Endothelial cell of umbilical vein (primary cell): ENCODE measurements around the gene LMNTD1. TPM values are rescaled to one million over a fixed set of nuclear protein-coding genes. Genes with fewer than 3 reads are reported as not detected.
A peak's percentile ranks its signal among the peaks of the same experiment; 100 is the strongest.

Source experiments
- BruUV-seq: library from RNA; stranded (reverse); fragments of 400-500 nt; replicated peaks from 2 replicates; lab custom pipeline; 2021; lab: Mats Ljungman, UMichigan
- CTCF ChIA-PET: fragments of 300-600, 350-600 bp; sonication (Branson Sonifier 250); formaldehyde crosslinking; loops from one replicate; lab custom pipeline; 2021; ENCODE audit warnings: antibody characterized with exemption, inconsistent platforms; lab: Charles Lee
- POLR2A ChIA-PET: fragments of 300-600, 350-600 bp; sonication (Branson Sonifier 250); formaldehyde crosslinking; loops from one replicate; lab custom pipeline; 2021; ENCODE audit warnings: antibody characterized with exemption, inconsistent platforms; lab: Charles Lee
- DNase-seq: peaks from one replicate; pipeline ENCODE4 v3.0.0-alpha.2; 2011; ENCODE audit warnings: low read depth, low spot score
- FAIRE-seq: peaks from 2 replicates; lab custom pipeline; 2011; peaks lifted over from hg19 to GRCh38; lab: Jason Lieb, UNC
- H2AFZ ChIP-seq: 2 replicates; pipeline ENCODE4 v1.6.0; 2012; ENCODE audit warnings: low read depth, low read length, control low read depth, inconsistent platforms
- H3K27ac ChIP-seq: 2 replicates; pipeline ENCODE4 v1.5.1; 2011; ENCODE audit warnings: low read depth, mild to moderate bottlenecking, control low read depth, low read length, moderate library complexity; ENCODE audit not compliant: insufficient read depth
- H3K27me3 ChIP-seq, 2 experiments: 2 replicates each; pipeline versions ENCODE4 v1.6.0 to v1.6.1; 2011; ENCODE audit warnings: low read length in 2 of 2, mixed read lengths in 1 of 2; ENCODE audit not compliant: control insufficient read depth in 2 of 2, insufficient read depth in 2 of 2
- H3K36me3 ChIP-seq, 2 experiments: 2 replicates in 1 of 2; 3 replicates in 1 of 2; pipeline ENCODE4 v1.5.1; 2011; ENCODE audit warnings: low read length in 2 of 2, mild to moderate bottlenecking in 1 of 2, moderate library complexity in 1 of 2; ENCODE audit not compliant: control insufficient read depth in 2 of 2, insufficient read depth in 2 of 2; ENCODE audit errors: extremely low read depth in 1 of 2
- H3K4me1 ChIP-seq: 3 replicates; pipeline ENCODE4 v1.5.1; 2011; ENCODE audit warnings: mild to moderate bottlenecking, low read length; ENCODE audit not compliant: control insufficient read depth, insufficient read depth; ENCODE audit errors: extremely low read depth
- H3K4me2 ChIP-seq: 2 replicates; pipeline ENCODE4 v1.6.1; 2011; ENCODE audit warnings: low read length, control low read depth, mixed read lengths; ENCODE audit not compliant: insufficient read depth
- H3K4me3 ChIP-seq, 3 experiments: fragments of 200-600 bp in 1 of 3; sonication (generic), shearing (Covaris generic) in 1 of 3; replicated peaks in 1 of 3; 2 replicates each; pipeline ENCODE4 v1.5.1; 2011 to 2016; ENCODE audit warnings: control low read depth in 3 of 3, low read length in 3 of 3, mild to moderate bottlenecking in 2 of 3, inconsistent platforms in 1 of 3, low read depth in 1 of 3, moderate library complexity in 1 of 3; ENCODE audit not compliant: insufficient read depth in 1 of 3
- H3K79me2 ChIP-seq: 2 replicates; pipeline ENCODE4 v1.6.0; 2012; ENCODE audit warnings: low read length, inconsistent platforms; ENCODE audit not compliant: control insufficient read depth, insufficient read depth
- H3K9ac ChIP-seq: replicated peaks from 2 replicates; pipeline ENCODE3; 2011; ENCODE audit warnings: low read length, control low read depth; ENCODE audit not compliant: insufficient read depth; ENCODE audit errors: extremely low read depth
- H3K9me1 ChIP-seq: replicated peaks from 3 replicates; pipeline ENCODE4 v1.6.0; 2011; ENCODE audit warnings: mild to moderate bottlenecking, low read length; ENCODE audit not compliant: control insufficient read depth, insufficient read depth; ENCODE audit errors: extremely low read depth
- H3K9me3 ChIP-seq: replicated peaks from 2 replicates; pipeline ENCODE4 v1.5.1; 2012; ENCODE audit warnings: low read length, inconsistent platforms; ENCODE audit not compliant: control insufficient read depth, insufficient read depth
- H4K20me1 ChIP-seq: replicated peaks from 2 replicates; pipeline ENCODE3; 2011; ENCODE audit warnings: mild to moderate bottlenecking, low read length; ENCODE audit not compliant: control insufficient read depth, insufficient read depth; ENCODE audit errors: extremely low read depth
- CTCF ChIP-seq, 2 donors: IDR thresholded peaks; 1 replicate in 1 of 2; 2 replicates in 1 of 2; pipeline ENCODE4 v1.5.1; 2011; ENCODE audit warnings: low read length in 2 of 2, mild to moderate bottlenecking in 2 of 2, moderate library complexity in 2 of 2, control low read depth in 1 of 2, inconsistent platforms in 1 of 2, low read depth in 1 of 2; ENCODE audit not compliant: insufficient read depth in 1 of 2; ENCODE audit errors: extremely low read depth in 1 of 2
- EZH2 ChIP-seq: IDR thresholded peaks from 2 replicates; pipeline ENCODE4 v1.6.1; 2012; ENCODE audit warnings: borderline replicate concordance, low read depth, mild to moderate bottlenecking, moderate library complexity, low read length, inconsistent platforms; ENCODE audit not compliant: severe bottlenecking
- FOS ChIP-seq: IDR thresholded peaks from 2 replicates; pipeline ENCODE4 v1.6.1; 2011; ENCODE audit warnings: mild to moderate bottlenecking, low read length, moderate library complexity, borderline replicate concordance; ENCODE audit not compliant: insufficient read depth
- GATA2 ChIP-seq: IDR thresholded peaks from 2 replicates; pipeline ENCODE4 v1.7.0; 2011; ENCODE audit warnings: low read depth, mild to moderate bottlenecking, moderate library complexity, mixed read lengths, low read length; ENCODE audit not compliant: insufficient read length, insufficient read depth
- MAX ChIP-seq: IDR thresholded peaks from 2 replicates; pipeline ENCODE4 v1.6.1; 2011; ENCODE audit not compliant: insufficient read depth, insufficient read length
- MYC ChIP-seq: IDR thresholded peaks from one replicate; pipeline ENCODE4 v1.6.1; 2011; ENCODE audit warnings: mild to moderate bottlenecking, low read depth, low read length
- POLR2A ChIP-seq: IDR thresholded peaks from 2 replicates; pipeline ENCODE4 v1.6.1; 2012; ENCODE audit warnings: low read depth, mild to moderate bottlenecking, control low read depth, low read length
- POLR2AphosphoS5 ChIP-seq: IDR thresholded peaks from 2 replicates; pipeline ENCODE4 v1.6.1; 2012; ENCODE audit warnings: low read depth, mild to moderate bottlenecking, control low read depth, low read length, moderate library complexity; ENCODE audit not compliant: insufficient read depth
- dilution Hi-C: fragments of 300-500 bp; cut with MboI; formaldehyde crosslinking; loops from one replicate; pipeline ENCODE4 v1.15.0; 2019; ENCODE audit warnings: low sequenced_read_pairs; ENCODE audit not compliant: extremely low pct_ligation_motif_present
- intact Hi-C: fragments of 100-400 bp; cut with micrococcal nuclease; formaldehyde crosslinking; loops from one replicate; pipeline ENCODE4 v1.10.0; 2022
- polyA plus RNA-seq, 4 experiments: library from polyadenylated mRNA; depleted of rRNA in 3 of 4; stranded (reverse) in 3 of 4; unstranded in 1 of 4; fragments of >200 nt; gene quantifications; 2 replicates each; pipeline versions ENCODE4 v1.2.1 to v1.2.3, GENCODE V29; 2011 to 2012; ENCODE audit warnings: missing spikeins in 1 of 4
- total RNA-seq: library from RNA; stranded (reverse); gene quantifications from 2 replicates; pipeline ENCODE4 v1.2.3, GENCODE V29; 2021

Gene LMNTD1
- total and polyA plus RNA-seq, 2 donors (not counting 3 experiments of a cell fraction or from before 2014, with no cell fraction given) = not detected

- Histone ChIP-seq H3K4me2 (peak overlapping the region; percentile 0), H3K27me3 (no peaks in the 10 kb centered on the region), H2AFZ (peak overlapping the region; percentile 80), H3K4me3 (no peak overlapping the region), H3K27ac (no peak overlapping the region), H3K9me1 (no peaks in the 10 kb centered on the region), H3K36me3 (no peaks in the 10 kb centered on the region), H4K20me1 (no peaks in the 10 kb centered on the region), H3K4me1 (no peaks in the 10 kb centered on the region), H3K79me2 (no peaks in the 10 kb centered on the region), H3K9ac (no peak overlapping the region), H3K9me3 (no peaks in the 10 kb centered on the region)
- BruUV-seq = no TSS peak
- dilution Hi-C loops (no loop called here), intact Hi-C loops (loop anchor here (1.0 to 10.0 kb wide), 5 partner anchors 122 to 593 kb away; no protein-coding TSS in a partner anchor)
- ChIA-PET CTCF (interaction anchor here (0.6 to 7.1 kb wide), 35 partner anchors 11 to 661 kb away, joined by 3 to 47 read pairs (median 4); partner anchors contain the start of genes LMNTD1 and RASSF8), POLR2A (no interaction called here)
- DNase-seq (peak; percentile 75), FAIRE-seq (peak; percentile 82)
- TF ChIP-seq MAX (no peak), POLR2A (no peak), EZH2 (no peak), MYC (no peak), GATA2 (peak; percentile 8), CTCF (IDR thresholded peaks at IDR 0.05; ENCODE audit: extremely low read depth in 1 of 2, insufficient read depth in 1 of 2, low read depth in 1 of 2, low read length in 2 of 2) (peak; percentile 66 to 69), FOS (no peak), POLR2AphosphoS5 (no peak)
These were observed 116.7 kb downstream of the LMNTD1 start for GRCh38 chr12:25436206-25437030.
